Astrocyte of the spinal cord (primary cell): ENCODE measurements around the gene LRCOL1.

Experiments used
- DNase-seq: peaks from one replicate; pipeline ENCODE4 v3.0.0; 2011; ENCODE audit warnings: low read depth, low spot score
- H3K4me3 ChIP-seq: 2 replicates; pipeline ENCODE4 v1.5.1; 2011; ENCODE audit warnings: low read depth, mild to moderate bottlenecking, low read length, moderate library complexity
- CTCF ChIP-seq: IDR thresholded peaks from 2 replicates; pipeline ENCODE4 v1.5.1; 2012; ENCODE audit warnings: low read depth, mild to moderate bottlenecking, low read length, inconsistent platforms
- in situ Hi-C: cut with HindIII; loops from 2 replicates; pipeline ENCODE4 v1.10.0; 2017; ENCODE audit warnings: low sequenced_read_pairs

The LRCOL1 gene

GRCh38 chr12:132635076-132635955, 24.9 kb upstream of the LRCOL1 start:
- DNase-seq = no peak
- no peak for TF ChIP-seq CTCF
- in situ Hi-C loops = no loop called here
- H3K4me3 ChIP-seq = no peak overlapping the region

GRCh38 chr12:132634411-132634990, 24.1 kb upstream of the LRCOL1 start:
- TF ChIP-seq CTCF = no peak
- in situ Hi-C loops = no loop called here
- H3K4me3 ChIP-seq = no peak overlapping the region
- DNase-seq = no peak

DNA sequence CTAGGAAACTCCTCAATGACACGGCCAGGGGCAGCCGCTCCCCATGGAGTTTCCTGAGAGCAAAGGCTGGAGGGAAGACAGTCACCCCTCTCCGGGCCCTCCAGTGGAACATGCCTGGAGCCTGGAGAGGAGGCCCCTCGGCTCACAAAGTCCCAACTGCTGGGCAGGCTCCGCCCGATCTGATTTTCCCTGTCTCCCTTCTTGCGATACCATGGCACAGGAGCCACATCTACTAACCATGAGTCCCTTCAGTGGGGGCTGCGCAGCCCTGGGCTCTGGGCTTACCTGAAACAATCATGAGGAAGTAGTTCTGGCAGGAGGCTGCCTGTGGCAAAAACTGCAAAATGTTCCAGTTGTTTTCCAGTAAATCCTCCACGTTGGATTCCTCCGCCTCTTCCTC, 23.5 kb upstream of the LRCOL1 start:
- TF ChIP-seq CTCF = no peak
- in situ Hi-C loops = no loop called here
- H3K4me3 ChIP-seq = no peak overlapping the region

DNA sequence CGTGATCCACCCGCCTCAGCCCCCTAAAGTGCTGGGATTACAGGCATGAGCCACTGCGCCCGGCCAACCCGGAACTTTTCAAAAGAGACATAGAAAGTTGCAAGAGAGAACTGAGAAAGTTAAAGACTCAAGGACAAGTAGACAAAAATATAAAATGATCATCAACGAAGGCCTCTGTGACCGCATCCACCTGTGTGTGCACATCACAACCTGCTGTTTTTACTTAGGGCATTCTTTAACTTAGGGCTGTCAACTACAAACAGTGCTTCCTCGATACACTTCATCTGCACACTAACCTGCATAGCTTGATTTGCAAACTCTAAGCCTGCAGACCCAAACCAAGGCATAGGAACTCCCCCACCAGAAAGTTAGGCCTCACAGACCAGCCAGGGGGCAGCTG, 23.0 kb upstream of the LRCOL1 start:
- H3K4me3 ChIP-seq = no peak overlapping the region
- no peak for TF ChIP-seq CTCF
- DNase-seq = no peak
- in situ Hi-C loops = no loop called here

More for the DNA sequence above, 23.5 kb upstream of the LRCOL1 start:
- DNase-seq = no peak

DNA sequence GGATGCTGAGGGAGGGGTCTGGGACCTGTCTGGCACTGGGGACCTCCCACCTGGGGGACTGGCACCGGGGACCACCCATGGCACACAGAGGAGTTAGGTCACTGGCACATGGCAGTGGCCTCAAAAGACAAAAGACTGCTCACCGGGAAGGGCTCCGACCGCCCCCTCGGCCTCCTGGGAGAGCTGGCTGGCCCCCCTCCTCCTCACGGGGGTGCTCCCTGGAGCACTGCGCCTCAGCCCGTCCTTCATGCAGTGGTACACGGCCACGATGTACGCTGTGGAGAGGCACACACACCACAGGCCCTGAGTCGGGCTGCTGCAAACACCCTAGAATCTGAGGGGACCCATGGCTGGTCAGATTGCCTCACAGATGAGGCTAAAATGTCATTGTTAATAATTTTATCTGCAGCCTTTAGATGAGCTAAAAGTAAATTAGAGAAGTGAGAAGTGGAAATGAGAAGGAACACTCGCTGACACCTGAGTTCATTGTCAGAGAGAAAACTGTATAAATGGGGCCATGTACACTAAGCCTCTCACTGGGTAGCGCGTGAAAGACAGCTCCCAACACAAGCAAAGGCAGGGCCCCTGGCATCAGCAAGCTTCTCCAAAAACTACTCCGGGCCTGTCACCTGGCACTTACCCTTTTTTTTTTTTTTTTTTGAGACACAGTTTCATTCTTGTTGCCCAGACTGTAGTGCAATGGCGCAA, 22.3 kb upstream of the LRCOL1 start:
- no peak for TF ChIP-seq CTCF
- in situ Hi-C loops = no loop called here
- no peak overlapping the region for H3K4me3 ChIP-seq
- no peak for DNase-seq

DNA sequence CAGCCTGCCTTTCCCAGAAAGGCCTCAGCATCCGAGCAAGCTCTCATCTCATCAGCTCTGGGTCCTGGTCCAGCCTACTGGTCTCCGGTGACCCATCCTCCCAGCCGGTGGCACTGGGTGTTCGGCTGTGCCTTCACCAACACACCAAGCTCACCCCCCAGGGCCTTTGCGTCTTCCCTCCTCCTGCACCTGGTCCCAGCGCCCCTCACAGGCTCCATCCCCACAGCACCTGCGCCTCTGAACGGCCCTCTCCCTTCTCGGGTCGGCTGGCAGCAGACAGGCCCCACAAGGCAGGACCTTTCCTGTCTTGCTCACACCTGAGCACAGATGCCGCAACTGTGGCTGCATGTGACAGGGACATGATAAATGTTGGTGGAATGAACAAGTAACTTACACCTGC, 21.3 kb upstream of the LRCOL1 start:
- no peak for TF ChIP-seq CTCF
- in situ Hi-C loops = no loop called here
- no peak overlapping the region for H3K4me3 ChIP-seq
- DNase-seq = no peak
